Keratinocyte (primary cell): ENCODE data around the gene MAVS.

Experiments used
- EZH2 ChIP-seq: IDR thresholded peaks from one replicate; pipeline ENCODE4 v1.6.1; 2012; ENCODE audit warnings: inconsistent platforms, mild to moderate bottlenecking, low read length, moderate library complexity
- TF ChIP-seq, protein P1 (sequence below), 3 experiments: IDR thresholded peaks in 1 of 3; conservative IDR thresholded peaks in 1 of 3; optimal IDR thresholded peaks in 1 of 3; 2 replicates in 2 of 3; 3 replicates in 1 of 3; pipeline versions ENCODE3 to v1.5.1; 2011; ENCODE audit warnings: low read length in 3 of 3, mild to moderate bottlenecking in 3 of 3, moderate library complexity in 2 of 3, control low read depth in 1 of 3, inconsistent platforms in 1 of 3; ENCODE audit not compliant: insufficient read depth in 2 of 3; ENCODE audit errors: extremely low read depth in 1 of 3

DNA sequence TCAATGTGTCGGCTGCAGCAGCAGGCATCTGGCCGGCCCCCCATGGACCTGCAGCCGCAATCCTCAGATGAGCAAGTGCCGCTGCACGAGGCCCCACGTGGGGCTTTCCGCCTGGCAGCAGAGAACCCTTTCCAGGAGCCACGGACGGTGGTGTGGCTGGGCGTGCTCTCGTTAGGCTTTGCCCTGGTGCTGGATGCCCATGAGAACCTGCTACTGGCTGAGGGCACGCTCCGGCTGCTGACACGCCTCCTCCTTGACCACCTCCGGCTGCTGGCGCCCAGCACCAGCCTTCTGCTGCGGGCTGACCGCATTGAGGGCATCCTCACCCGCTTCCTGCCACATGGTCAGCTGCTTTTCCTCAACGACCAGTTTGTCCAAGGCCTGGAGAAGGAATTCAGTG is 22.8 kb upstream of the MAVS start:
- TF ChIP-seq, protein P1, sequence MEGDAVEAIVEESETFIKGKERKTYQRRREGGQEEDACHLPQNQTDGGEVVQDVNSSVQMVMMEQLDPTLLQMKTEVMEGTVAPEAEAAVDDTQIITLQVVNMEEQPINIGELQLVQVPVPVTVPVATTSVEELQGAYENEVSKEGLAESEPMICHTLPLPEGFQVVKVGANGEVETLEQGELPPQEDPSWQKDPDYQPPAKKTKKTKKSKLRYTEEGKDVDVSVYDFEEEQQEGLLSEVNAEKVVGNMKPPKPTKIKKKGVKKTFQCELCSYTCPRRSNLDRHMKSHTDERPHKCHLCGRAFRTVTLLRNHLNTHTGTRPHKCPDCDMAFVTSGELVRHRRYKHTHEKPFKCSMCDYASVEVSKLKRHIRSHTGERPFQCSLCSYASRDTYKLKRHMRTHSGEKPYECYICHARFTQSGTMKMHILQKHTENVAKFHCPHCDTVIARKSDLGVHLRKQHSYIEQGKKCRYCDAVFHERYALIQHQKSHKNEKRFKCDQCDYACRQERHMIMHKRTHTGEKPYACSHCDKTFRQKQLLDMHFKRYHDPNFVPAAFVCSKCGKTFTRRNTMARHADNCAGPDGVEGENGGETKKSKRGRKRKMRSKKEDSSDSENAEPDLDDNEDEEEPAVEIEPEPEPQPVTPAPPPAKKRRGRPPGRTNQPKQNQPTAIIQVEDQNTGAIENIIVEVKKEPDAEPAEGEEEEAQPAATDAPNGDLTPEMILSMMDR (optimal IDR thresholded peaks at IDR 0.05 in 1 of 3, IDR thresholded peaks at IDR 0.05 in 1 of 3, conservative IDR thresholded peaks at IDR 0.05 in 1 of 3; ENCODE audit: extremely low read depth in 1 of 3, insufficient read depth in 2 of 3, low read length in 3 of 3), result no peak
- no peak for TF ChIP-seq EZH2
